Endothelial cell of hepatic sinusoid (primary cell): ENCODE data around the gene TOM1.

Source experiments
- in situ Hi-C: cut with HindIII; loops from 2 replicates; pipeline ENCODE4 v1.10.0; 2017; ENCODE audit warnings: low sequenced_read_pairs

The TOM1 gene

DNA sequence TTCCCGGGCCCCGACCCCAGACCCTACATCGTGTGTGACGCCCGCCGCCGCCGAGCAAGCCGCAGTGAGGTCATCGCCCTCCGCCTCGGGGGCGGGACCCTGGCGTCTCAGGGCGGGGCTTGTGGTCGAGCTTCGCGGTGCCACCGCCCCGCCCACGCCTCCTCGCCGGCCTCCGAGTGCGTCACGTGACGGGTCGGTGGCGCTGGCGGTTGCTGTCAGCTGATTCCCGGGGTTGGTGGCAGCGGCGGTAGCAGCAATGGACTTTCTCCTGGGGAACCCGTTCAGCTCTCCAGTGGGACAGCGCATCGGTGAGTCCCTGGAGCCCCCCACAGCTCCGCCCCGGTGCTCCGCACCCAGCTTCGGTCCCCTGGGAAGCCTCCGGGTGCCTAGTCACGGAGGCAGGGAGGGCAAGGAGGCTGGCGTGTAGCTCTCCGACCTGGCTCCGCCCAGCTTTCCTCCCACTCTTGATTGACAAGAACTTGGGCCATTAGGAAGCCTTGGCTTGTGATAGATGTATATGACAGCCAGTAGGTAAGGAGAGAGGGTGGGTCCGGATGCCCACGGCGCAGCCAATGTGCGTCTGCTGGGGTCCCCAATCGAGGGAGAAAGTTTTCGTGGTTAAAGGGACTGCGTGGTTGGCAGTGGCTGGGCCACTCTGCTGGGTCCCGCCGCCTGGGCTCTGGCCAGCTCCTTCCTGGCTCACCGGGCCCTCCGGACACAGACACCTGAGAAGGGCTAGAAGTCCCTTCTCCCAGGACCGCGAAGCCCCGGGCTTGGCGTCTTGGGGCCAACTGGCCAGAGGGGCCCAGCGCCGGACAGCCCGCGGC, at the start of gene TOM1:
Gene TOM1 (plus strand): TSS at position 222 of the 827 bp plus-strand sequence. CDS start 35 bp downstream, at position 257.
- in situ Hi-C loops, result no loop called here

DNA sequence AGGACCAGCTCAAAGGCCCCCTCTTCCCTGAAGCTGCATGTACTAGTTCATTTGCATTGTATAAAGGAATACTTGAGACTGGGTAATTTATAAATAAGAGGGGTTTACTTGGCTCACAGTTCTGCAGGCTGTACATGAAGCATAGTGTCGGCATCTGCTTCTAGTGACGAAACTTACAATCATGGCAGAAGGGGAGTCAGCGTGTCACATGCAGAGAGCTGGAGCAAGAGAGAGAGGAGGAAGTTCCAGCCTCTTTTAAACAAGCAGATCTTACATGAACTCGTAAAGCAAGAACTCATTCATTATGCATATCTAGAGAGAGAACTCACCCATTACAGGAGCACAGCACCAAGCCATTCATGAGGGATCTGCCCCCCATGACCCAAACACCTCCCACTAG, 49.5 kb upstream of the TOM1 start:
- in situ Hi-C loops, result no loop called here

DNA sequence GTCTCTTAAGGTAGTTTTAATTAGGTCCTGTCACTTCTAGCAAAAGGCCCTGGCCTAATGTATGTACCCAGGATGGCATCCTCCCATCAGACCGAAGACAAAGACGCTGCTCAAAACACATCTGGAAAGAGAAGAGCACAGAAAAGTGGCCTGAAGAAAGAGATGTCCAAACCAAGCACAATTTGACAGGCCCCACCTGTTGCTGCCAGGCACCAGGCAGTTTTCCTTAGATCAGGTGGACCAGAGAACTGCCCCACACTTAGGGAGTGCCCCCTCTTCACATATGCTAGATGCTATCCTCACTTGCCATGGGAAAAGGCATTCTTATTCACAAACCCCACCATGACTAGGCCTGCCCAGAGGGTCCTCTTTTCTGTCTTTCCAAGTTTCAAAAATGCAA, 45.7 kb upstream of the TOM1 start:
- in situ Hi-C loops, result no loop called here

DNA sequence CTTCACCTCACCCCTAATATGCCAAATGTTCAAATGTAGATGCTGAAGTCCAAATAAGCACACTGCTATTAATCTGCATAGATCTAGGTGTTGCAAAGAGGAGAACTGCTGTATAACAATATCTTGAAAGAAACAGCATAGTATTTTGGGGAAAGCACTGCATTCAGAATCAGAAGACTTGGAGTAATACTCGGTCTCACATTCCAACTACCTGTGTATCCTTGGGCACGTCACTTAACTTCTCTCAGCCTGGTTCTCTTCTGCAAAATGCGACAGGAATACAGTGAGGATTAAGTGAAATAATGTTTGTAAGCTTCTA, 42.7 kb upstream of the TOM1 start:
- in situ Hi-C loops, result no loop called here

DNA sequence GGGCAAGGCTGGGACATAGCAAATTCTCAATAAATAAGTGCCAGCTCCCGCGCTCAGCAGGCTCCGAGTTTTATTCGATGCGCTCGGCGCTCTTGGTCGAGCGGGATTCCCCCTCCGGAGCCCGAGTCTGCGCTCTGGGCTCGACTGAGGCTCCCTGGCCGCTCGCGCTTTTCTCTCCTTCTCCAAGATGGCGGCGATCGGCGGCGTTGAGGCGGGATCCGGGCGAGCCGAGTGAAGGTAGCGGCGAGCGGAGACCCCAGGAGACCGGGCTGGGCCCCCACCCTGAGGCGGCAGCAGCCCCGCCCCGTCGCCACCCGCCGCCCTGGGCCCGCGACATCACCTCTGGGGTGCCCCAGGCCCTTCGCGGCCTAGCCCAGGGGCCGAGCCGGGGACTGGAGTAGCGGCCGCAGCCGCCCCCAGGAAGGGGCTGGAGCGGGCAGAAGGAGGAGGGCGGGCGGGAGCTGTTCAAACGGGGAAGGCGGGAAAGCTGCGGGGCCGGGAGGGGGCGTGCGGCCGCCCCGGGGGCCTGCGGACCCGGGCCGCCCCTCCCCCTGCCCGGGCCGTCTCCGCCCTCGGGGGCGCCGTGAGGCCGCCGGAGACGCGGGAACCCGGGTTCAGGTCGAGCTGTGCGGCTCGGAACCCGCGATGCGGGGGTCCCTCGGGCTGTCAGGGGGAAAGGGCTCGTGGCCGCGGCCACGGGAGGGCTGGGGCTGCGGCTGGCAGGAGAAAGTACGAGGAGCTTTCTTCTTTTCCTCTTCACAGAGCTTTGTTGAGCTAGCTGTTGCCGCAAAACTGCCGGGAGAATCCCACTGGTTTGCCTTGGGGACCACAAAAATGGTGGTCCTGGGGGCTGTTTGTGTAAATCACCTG, 42.1 kb upstream of the TOM1 start, which contains the start of gene HMGXB4:
Gene HMGXB4 (plus strand): TSS at position 173 of the 870 bp plus-strand sequence. CDS start 4,898 bp downstream, outside the sequence.
- in situ Hi-C loops, result no loop called here

DNA sequence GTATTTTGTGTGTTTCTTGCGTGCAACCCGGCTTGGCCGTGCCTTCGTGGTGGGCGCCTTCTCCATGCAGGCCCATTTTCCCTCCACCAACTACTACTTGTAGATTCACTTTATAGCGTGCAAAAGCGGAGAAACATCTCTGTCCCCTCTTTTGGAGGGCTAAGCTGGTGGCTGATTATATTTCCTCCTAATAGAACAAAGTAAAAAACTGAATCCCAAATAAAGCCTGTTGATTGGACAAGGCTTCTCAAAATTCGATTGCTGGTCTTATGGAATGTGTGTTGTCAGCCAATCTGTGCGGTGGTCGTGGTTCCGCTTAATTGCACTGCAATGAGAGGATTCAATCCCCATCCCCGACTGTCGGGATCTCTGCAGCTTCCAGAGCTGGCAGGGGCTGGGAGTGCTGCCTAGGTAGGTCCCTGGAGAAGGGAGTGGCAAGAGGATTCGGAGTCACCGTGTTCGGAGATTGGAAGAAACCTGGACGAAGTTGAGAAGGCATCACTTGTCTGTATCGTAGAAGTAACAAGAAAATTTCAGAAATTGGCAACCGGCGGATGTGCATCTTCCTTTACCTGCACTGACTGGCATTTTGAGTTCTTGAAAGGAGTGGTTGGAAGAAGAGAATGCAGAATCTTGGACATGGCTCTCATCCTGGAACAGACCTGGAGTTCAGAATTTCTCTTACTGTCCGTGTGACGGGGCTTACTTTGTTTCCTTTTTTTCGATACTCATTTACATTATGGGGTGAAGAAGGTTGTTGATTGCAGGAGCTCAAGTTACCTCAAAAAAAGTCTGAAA, 41.3 kb upstream of the TOM1 start:
- in situ Hi-C loops, result no loop called here

DNA sequence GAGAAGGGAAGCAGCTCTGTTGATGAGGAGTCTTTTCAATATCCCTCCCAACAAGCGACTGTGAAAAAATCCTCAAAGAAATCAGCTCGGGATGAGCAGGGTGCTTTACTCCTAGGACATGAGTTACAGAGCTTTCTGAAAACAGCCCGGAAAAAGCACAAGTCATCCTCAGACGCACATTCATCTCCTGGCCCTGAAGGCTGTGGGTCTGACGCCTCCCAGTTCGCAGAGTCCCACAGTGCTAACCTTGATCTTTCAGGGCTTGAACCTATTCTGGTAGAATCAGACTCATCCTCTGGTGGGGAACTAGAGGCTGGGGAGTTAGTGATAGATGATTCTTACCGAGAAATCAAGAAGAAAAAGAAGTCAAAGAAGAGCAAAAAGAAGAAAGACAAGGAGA, 34.7 kb upstream of the TOM1 start:
- in situ Hi-C loops, result no loop called here

DNA sequence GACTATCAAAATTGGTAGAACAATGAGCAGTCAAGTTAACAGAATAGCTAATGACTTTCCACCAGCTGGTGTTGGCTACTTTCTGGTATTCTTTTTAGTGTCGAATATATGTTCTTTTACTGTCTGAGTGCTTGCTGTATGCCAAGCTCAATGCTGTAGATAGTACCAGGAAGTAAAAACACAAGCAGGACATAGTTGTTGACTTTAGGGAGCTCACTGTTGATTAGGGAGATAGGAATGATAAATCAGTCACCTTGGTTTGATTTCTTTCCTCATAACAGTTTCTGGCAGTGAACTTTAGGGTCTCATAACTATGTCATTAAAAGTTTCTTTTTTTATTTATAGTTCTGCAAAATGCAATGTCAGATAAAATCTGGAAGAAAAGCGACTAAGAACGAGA, 33.4 kb upstream of the TOM1 start:
- in situ Hi-C loops, result no loop called here

DNA sequence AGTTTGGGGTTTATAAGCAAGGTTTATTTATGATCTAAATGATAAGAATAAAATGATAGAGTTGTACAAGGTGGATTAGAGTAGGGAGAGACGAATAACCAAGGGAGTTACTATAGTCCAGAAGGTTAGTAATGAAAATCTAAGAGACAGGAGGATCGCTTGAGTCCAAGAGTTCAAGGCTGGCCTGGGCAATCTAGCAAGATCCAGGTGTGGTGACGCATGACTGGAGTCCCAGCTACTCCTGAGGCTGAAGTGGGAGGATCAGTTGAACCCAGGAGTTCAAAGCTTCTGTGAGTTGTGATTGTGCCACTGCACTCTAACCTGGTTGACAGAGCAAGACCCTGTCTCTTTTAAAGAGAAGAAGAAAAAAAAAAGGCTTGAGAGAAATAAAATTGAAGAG, 30.1 kb upstream of the TOM1 start:
- in situ Hi-C loops, result no loop called here

DNA sequence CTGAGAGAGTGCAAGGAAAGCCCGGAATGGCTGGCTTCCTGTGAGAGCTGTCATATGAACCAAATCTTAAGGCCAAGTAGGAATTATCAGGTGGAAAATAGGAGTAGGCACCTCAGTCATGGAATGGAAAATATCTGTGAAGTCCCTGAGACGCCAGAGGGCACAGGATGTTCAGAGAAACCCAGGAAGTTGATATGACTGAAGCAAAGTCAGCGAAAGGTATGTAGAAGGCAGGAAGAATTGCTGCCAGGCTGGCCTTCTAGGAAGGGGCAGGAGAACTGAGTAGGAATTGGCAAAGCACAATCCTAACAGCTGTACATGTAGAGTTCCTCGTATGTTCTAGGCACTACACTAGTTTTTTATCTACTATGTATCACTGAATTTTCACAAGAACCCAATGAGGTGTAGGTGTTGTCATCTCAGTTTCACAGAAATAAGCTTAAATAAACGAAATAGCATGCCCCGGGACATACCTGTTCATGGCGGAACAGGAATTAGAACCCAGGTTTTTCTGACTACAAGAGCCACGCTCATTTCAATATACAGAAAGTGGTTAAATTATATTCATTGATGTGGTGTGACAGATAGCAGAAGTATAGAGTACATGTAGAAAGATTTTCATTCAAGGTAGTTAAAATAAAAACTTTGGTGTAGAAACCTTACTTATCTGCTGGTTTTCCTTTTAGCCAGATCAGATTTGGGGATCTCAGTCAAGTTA, 25.4 kb upstream of the TOM1 start:
- in situ Hi-C loops, result no loop called here

DNA sequence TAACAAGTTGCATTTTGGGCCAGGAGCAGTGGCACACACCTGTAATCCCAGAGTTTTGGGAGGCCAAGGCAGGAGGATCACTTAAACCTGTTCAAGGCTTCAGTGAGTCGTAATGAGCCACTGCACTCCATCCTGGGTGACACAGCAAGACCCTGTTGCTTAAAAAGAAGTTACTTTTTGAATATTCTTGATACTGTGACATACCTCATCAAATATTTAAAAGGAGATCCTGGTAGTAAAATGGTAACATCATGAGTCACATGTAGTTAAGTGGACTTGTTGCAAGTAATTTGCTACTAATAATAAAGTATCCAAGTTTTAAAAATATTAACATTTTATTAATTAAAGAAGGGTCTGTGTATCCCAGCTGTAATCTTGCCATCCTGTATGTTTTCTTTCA, 24.1 kb upstream of the TOM1 start:
- in situ Hi-C loops, result no loop called here

DNA sequence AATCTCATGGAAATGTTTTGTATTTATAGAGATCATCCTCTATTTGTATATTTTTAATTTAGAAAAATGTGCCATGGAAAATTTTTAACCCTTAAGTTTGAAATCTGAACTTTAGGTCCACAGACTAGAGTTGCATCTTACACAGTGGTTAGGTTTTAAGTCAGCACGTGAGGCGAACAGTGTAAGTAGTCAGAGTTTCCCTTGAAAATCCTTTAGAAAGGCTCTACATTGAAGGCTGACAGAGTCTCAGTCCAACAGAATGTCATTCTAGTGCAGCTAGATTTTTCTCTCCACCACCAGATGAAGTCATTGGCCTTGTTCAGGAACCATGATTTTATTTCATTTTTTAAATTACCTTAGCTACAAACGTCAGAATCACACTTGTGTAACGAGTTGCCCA, 23.7 kb upstream of the TOM1 start:
- in situ Hi-C loops, result no loop called here

DNA sequence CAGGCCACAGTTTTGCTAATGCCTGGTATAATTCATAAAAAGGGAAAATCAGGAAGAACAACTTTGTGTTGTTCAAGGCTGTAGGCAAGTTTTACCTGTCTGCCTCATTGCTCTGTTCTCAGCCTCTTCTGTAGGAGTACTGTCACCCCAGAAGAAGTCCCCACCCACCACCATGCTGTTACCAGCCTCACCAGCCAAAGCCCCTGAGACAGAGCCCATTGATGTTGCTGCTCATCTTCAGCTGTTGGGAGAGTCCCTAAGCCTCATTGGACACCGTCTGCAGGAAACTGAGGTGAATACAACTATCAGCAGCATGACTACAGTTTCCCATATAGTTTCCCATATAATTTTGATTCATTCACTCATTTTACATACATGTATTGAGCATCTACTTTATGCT, 11.6 kb upstream of the TOM1 start:
- in situ Hi-C loops, result no loop called here

DNA sequence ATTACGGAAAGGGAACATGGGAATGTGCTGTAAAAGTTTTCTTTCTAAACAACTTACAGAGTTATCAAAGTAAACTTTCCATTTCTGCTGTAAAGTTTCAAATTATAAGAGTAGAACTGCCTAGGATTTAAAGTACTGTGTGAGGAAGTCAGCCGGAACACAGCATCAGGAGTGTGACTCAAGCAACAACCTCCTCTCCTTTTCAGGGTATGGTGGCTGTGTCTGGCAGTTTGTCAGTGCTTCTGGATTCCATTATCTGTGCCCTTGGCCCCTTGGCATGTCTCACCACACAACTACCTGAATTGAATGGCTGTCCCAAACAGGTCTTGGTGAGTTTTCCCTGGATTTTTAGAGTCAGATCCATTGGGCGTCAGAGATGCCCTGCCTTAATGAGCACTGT, 6.9 kb upstream of the TOM1 start:
- in situ Hi-C loops, result no loop called here

DNA sequence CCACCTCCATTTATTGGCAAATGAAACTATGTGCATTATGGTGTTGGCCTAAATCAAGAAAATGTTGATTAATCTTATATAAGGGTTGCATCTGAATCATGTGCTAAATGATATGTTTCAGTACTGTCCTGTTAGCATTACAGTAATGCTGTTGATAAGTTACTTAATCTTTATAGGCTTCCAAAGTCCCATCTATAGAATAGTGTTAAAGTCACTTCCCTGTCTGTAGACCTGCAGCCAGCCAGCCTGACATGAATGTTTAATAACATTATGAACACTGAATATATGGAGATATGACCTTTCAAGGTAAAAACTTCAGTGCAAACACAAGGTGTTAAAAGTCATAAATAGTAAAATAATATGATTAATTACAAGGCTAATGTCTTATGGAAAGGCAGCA, 3.6 kb upstream of the TOM1 start:
- in situ Hi-C loops, result no loop called here

DNA sequence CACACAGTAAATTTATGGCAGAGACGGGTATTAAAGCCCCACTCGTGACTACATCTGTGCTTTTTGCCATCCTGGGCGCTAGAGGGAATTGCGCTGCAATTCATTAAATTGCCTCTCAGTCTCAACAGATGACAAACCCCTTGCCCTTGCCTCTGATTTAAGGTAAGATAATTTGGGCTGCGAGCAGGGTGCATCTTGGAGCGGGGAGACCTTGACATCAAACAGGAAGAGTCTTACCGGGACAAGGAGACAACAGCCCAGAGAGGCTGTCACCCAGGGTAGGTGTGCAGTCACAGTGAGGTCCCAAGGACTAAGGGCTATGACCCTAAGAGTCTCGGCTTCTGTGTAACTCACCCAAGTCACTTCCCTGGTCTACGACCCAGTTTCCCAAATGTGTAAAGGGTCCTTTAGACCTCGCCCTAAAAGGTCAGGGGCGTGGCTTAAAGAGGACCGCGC, 449 bp upstream of the TOM1 start:
- in situ Hi-C loops, result no loop called here

DNA sequence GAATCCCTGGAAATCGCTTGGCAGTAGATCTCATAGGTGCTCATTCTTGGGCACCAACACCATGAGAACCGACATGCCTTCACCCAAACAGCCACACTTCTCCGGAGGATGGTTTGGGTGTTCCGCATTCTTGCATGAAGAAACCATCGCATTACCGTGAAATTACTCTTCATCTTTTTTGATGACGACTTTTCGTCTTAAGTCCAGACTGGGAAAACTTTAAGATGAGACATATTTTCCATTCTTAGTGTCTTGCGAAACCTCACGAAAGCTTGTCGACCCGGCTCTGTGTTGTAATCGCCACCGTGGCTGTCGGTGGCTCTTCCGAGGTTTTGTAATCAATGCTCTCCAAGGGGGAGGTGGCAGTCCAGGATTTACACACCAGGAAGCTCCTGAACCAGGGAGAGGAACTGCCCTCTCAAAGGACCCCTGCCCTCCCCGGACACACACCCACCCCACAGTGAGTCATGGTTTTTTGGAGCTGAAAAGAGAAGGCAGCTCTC, 1.7 kb downstream of the TOM1 start:
- in situ Hi-C loops, result no loop called here

DNA sequence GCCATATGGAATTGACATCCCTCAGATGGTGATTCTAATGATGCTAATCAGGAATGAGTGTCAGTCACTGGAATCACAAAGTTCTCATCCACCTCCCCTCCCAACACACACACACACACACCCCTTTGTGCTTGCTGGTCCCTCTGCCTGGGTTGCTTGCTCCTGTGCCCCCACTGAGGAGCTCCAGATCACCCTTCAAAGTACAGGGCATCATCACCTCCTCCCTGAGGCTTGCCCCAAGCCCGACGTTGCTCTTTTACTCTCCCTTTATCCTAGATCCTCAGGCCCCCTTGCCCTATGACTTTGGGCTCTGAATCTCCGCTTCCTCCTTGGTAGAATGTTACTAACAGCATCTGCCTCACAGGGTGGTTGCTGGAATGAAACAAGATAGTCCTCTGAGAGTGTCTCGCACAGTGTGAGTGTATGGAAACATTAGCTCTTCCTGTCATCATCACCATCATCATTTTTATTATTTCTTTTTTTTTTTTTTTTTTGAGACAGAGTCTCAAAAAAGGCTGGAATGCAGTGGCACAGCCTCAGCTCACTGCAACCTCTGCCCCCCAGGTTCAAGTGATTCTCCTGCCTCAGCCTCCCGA, 3.4 kb downstream of the TOM1 start:
- in situ Hi-C loops, result no loop called here

DNA sequence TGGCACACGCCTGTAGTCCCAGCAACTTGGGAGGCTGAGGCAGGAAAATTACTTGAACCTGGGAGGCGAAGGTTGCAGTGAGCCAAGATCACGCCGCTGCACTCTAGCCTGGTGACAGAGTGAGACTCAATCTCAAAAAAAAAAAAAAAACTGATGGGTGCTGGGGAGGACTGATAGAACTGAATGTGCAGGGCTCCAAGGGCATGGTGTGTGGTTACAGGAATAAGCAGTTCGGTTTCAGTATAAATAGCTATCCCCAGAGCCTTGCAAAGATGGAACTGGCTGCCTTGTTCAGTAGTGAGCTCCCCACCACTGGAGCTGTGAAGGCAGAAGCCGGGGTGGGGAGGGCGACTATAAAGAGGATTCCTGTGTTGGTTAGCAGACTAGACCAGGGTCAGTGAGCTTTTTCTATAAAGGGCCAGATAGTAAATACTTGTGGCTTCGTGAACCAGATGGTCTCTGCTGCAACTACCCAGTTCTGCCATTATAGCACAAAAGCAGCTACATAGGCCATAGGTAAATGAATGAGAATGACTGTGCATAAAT, 5.9 kb downstream of the TOM1 start:
- in situ Hi-C loops, result no loop called here
